Cardiac muscle cell (in vitro differentiated cells and primary cell): ENCODE results near the gene COTL1. TPM values are rescaled to one million over a fixed set of nuclear protein-coding genes. Genes with fewer than 3 reads are reported as not detected.
"Not testable (repeated sequence)": the region's sequence is repeated elsewhere in the genome, so short reads cannot be mapped to it uniquely, and the experiment has no call there.

Source experiments
- DNase-seq, 2 donors: peaks; one replicate each; pipeline versions ENCODE4 v3.0.0 to v3.0.0-alpha.2; 2010 to 2017; ENCODE audit warnings: low read depth in 1 of 2, low spot score in 1 of 2
- H3K27ac ChIP-seq: fragments of 200-600 bp; sonication (generic); 2 replicates; pipeline ENCODE4 v1.5.1; 2016
- H3K27me3 ChIP-seq: fragments of 200-600 bp; sonication (generic); 2 replicates; pipeline ENCODE4 v1.6.0; 2016; ENCODE audit warnings: control low read depth
- H3K36me3 ChIP-seq: fragments of 200-600 bp; sonication (generic); 2 replicates; pipeline ENCODE4 v1.5.1; 2016; ENCODE audit warnings: control low read depth
- H3K4me1 ChIP-seq: fragments of 200-600 bp; sonication (generic); 2 replicates; pipeline ENCODE4 v1.8.1; 2017; ENCODE audit warnings: low read depth, mild to moderate bottlenecking, mixed run types
- H3K4me3 ChIP-seq: fragments of 200-600 bp; sonication (generic); 2 replicates; pipeline ENCODE4 v1.5.1; 2016; ENCODE audit warnings: mild to moderate bottlenecking
- H3K9me3 ChIP-seq: fragments of 200-600 bp; sonication (generic); 2 replicates; pipeline ENCODE4 v1.5.1; 2017; ENCODE audit warnings: low read depth, mild to moderate bottlenecking, control low read depth
- polyA plus RNA-seq: library from polyadenylated mRNA; unstranded; fragments of >200 nt; fragmentation: Nextera tagmentation; extraction: Ambion mirVana; gene quantifications from 2 replicates; pipeline ENCODE4 v1.2.1, GENCODE V29; 2016
- total RNA-seq: library from RNA; depleted of rRNA; stranded (reverse); fragments of >200 nt; gene quantifications from 2 replicates; pipeline ENCODE4 v1.2.3, GENCODE V29; 2016
- TF ChIP-seq, protein P1 (sequence below): IDR thresholded peaks from 2 replicates; pipeline ENCODE4 v1.5.1; 2012; ENCODE audit warnings: low read depth, mild to moderate bottlenecking, low read length

Gene COTL1
- total and polyA plus RNA-seq, 2 experiments from 2014 or later, result 32.3 to 70.2 TPM

DNA sequence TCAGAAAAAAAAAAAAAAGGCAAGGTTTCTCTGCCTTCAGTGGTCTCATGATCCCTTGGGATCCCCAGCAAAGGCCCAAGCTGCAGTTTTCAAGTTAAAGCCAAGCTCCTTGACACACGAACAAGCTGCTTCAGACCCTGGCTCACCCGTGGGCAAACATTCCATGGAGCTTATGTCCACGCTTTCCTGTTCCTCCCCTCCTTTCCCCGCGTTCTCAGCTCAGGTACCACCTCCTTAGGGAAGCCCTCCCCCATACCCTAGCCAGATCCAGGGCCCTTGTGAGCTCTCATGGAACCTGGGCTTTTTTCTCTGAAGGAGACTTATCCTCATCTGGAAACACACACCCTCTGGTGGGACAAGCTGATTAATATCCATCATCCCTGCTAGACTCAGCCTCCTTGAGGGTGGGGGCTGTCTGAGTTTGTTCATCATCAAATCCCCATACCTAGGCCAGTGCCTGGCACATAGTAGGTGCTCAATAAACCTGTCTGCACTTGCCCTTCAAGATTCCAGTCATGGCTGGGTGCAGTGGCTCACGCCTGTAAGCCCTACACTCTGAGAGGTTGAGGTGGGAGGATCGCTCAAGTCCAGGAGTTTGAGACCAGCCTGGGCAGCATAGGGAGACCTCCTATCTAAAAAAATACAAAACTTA lies 54.7 kb downstream of the COTL1 start:
- Histone ChIP-seq H3K4me1 (no peaks in the 10 kb centered on the region), H3K4me3 (no peak overlapping the region), H3K36me3 (no peaks in the 10 kb centered on the region), H3K27ac (no peak overlapping the region), H3K27me3 (no peaks in the 10 kb centered on the region), H3K9me3 (no peaks in the 10 kb centered on the region)
- TF ChIP-seq, protein P1, sequence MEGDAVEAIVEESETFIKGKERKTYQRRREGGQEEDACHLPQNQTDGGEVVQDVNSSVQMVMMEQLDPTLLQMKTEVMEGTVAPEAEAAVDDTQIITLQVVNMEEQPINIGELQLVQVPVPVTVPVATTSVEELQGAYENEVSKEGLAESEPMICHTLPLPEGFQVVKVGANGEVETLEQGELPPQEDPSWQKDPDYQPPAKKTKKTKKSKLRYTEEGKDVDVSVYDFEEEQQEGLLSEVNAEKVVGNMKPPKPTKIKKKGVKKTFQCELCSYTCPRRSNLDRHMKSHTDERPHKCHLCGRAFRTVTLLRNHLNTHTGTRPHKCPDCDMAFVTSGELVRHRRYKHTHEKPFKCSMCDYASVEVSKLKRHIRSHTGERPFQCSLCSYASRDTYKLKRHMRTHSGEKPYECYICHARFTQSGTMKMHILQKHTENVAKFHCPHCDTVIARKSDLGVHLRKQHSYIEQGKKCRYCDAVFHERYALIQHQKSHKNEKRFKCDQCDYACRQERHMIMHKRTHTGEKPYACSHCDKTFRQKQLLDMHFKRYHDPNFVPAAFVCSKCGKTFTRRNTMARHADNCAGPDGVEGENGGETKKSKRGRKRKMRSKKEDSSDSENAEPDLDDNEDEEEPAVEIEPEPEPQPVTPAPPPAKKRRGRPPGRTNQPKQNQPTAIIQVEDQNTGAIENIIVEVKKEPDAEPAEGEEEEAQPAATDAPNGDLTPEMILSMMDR, result no peak
- no peak for DNase-seq

DNA sequence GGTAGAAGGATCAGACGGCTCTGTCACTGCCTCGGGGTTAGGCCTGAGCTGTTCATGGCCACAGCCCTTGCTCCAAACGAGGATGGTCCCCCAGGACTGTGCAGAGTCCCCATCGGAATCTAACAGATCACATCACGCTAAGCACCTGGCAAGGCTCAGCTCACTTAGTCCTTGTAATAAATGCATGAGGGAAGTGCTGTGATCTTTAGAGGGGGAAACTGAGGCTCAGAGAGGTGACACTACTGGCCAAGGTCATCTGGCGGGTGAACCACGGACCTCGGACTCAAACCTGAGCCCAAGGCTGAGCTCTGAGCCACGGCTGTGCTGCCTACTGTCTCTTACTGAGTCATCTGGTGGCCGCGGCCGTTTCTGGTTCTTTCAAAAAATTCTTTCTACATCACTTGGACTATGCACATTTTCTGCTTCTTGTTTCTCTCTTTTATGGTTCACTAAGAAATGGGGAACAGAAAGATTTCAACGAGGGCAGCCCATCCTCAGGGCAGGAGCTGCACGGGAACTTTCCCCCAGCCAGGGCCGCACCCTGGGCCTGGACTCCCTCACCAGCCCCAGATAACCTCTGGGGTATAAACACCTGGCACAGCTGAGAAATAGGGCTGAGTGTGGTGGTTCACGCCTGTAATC lies 55.6 kb downstream of the COTL1 start:
- no peaks in the 10 kb centered on the region for H3K9me3 ChIP-seq
- TF ChIP-seq, protein P1, result no peak

DNA sequence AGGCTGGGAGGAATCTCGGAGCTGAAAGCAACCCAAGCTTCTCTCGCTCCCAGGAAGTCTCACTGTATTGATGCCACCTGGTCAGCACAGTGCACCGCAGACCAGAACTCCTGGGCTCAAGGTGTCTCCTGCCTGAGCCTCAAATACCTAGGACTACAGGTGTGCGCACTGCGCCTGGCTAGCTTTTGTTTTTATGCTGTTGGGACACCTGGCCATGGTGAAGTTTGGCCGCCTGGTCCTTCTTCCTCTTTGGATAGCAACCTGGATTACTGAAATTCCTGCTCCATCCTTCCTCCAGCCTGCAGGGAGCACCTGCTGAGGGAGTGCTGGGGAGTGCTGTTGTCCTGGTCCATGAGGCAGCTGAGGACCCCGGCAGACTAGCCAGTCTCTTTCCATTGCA lies 56.6 kb downstream of the COTL1 start:
- H3K36me3 ChIP-seq, result no peaks in the 10 kb centered on the region

More for the DNA sequence above, 55.6 kb downstream of the COTL1 start:
- Histone ChIP-seq H3K4me1 (no peaks in the 10 kb centered on the region), H3K27ac (no peak overlapping the region), H3K4me3 (no peak overlapping the region), H3K36me3 (no peaks in the 10 kb centered on the region), H3K27me3 (no peaks in the 10 kb centered on the region)
- DNase-seq, result no peak

DNA sequence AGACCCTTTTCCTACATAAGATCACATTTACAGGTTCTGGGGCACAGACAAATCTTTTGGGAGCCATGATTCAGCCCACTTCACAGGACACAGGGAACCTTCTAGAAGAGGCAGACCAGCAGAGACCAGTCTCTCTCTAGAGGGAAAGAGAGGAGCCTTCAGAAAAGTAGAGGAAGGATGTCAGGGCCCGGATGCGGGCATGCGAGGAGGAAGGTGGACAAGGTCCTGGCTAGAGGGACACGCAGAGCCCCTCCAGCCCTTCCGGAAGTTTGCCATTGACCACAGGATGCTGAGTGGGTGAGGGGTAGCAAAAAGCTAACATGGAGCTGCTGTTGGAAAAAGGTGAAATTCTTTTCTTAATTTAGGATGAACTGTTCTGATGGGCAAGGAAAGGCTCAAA lies 57.6 kb downstream of the COTL1 start:
- Histone ChIP-seq H3K9me3 (no peaks in the 10 kb centered on the region), H3K27me3 (no peaks in the 10 kb centered on the region), H3K27ac (no peak overlapping the region)

More for the DNA sequence above, 56.6 kb downstream of the COTL1 start:
- Histone ChIP-seq H3K4me3 (no peak overlapping the region), H3K4me1 (no peaks in the 10 kb centered on the region), H3K27me3 (no peaks in the 10 kb centered on the region), H3K27ac (no peak overlapping the region), H3K9me3 (no peaks in the 10 kb centered on the region)
- DNase-seq, result no peak
- TF ChIP-seq, protein P1, result no peak

GRCh38 chr16:84559311-84559932 lies 58.5 kb downstream of the COTL1 start:
- Histone ChIP-seq H3K4me3 (no peak overlapping the region), H3K36me3 (no peaks in the 10 kb centered on the region), H3K4me1 (no peaks in the 10 kb centered on the region), H3K27me3 (no peaks in the 10 kb centered on the region), H3K27ac (no peak overlapping the region), H3K9me3 (no peaks in the 10 kb centered on the region)
- DNase-seq, result no peak
- TF ChIP-seq, protein P1, result no peak

More for the DNA sequence above, 57.6 kb downstream of the COTL1 start:
- DNase-seq, result no peak
- H3K4me3 ChIP-seq, result no peak overlapping the region
- no peaks in the 10 kb centered on the region for H3K36me3 ChIP-seq
- H3K4me1 ChIP-seq, result no peaks in the 10 kb centered on the region
- TF ChIP-seq, protein P1, result no peak

- not testable (repeated sequence) for H3K36me3 ChIP-seq, H3K4me3 ChIP-seq, H3K27ac ChIP-seq, DNase-seq, H3K9me3 ChIP-seq, H3K27me3 ChIP-seq, H3K4me1 ChIP-seq
Observed at GRCh38 chr16:84558850-84559249, 59.0 kb downstream of the COTL1 start.
